Myocyte (in vitro differentiated cells): ENCODE data around the gene CRABP2. TPM values are rescaled to one million over a fixed set of nuclear protein-coding genes. Genes with fewer than 3 reads are reported as not detected.
A peak's percentile ranks its signal among the peaks of the same experiment; 100 is the strongest.

Experiments
- DNase-seq: peaks from one replicate; pipeline ENCODE4 v3.0.0-alpha.2; 2012; ENCODE audit warnings: low read depth
- total RNA-seq: library from RNA; depleted of rRNA; stranded (reverse); fragments of >200 nt; gene quantifications from 2 replicates; pipeline ENCODE4 v1.2.3, GENCODE V29; 2014

Gene CRABP2
- total RNA-seq, 1 donor from 2014 or later = 5.3 TPM

- DNase-seq = peak; percentile 87
Measured at GRCh38 chr1:156691665-156692440, 13.5 kb downstream of the CRABP2 start.

- no peak for DNase-seq
Measured at GRCh38 chr1:156691191-156691590, 14.2 kb downstream of the CRABP2 start.

GRCh38 chr1:156690675-156691036, 14.7 kb downstream of the CRABP2 start:
- DNase-seq = no peak

GRCh38 chr1:156689953-156690674, 15.3 kb downstream of the CRABP2 start:
- peak; percentile 29 for DNase-seq

GRCh38 chr1:156689035-156689952, 16.1 kb downstream of the CRABP2 start:
- peak; percentile 91 for DNase-seq

GRCh38 chr1:156684227-156684782, 21.1 kb downstream of the CRABP2 start:
- no peak for DNase-seq

GRCh38 chr1:156682166-156682890, 23.1 kb downstream of the CRABP2 start:
- DNase-seq = peak; percentile 26

- DNase-seq = no peak
Measured at GRCh38 chr1:156681196-156681960, 24.0 kb downstream of the CRABP2 start.

- DNase-seq = no peak
Measured at GRCh38 chr1:156680056-156680455, 25.3 kb downstream of the CRABP2 start.

GRCh38 chr1:156677616-156678596, 27.5 kb downstream of the CRABP2 start:
- peak; percentile 91 for DNase-seq

GRCh38 chr1:156676820-156677615, 28.4 kb downstream of the CRABP2 start, which contains the start of gene NES:
TSS of gene NES (minus strand) at chr1:156677407. CDS start at chr1:156677264, 143 bp downstream.
- DNase-seq = peak; percentile 93

- no peak for DNase-seq
Measured at GRCh38 chr1:156676114-156676819, 29.1 kb downstream of the CRABP2 start.

GRCh38 chr1:156675210-156676113, 29.9 kb downstream of the CRABP2 start:
- DNase-seq = peak; percentile 92

- peak; percentile 59 for DNase-seq
Measured at GRCh38 chr1:156673387-156674121, 31.8 kb downstream of the CRABP2 start.

- DNase-seq = no peak
Measured at GRCh38 chr1:156671804-156672203, 33.6 kb downstream of the CRABP2 start.
